Right cardiac atrium (tissue), 5 donors: ENCODE data around the gene CETP. TPM values are rescaled to one million over a fixed set of nuclear protein-coding genes. Genes with fewer than 3 reads are reported as not detected.

ENCODE experiments used
- ATAC-seq, 2 donors: fragments of 200-7000 bp; cut with Tn5 transposase; one replicate each; pipeline versions ENCODE4 v1.8.0 to v1.9.1; 2020; ENCODE audit warnings: moderate library complexity in 2 of 2, mild to moderate bottlenecking in 1 of 2
- DNase-seq, 3 donors: peaks; one replicate each; pipeline ENCODE4 v3.0.0-alpha.2; 2020
- H3K27ac ChIP-seq: one replicate; pipeline ENCODE4 v1.5.1; 2013; ENCODE audit warnings: mild to moderate bottlenecking, low read length, control low read depth, moderate library complexity
- H3K27me3 ChIP-seq: one replicate; pipeline ENCODE4 v1.6.1; 2013; ENCODE audit not compliant: control insufficient read depth, insufficient read depth
- H3K4me1 ChIP-seq: one replicate; pipeline ENCODE4 v1.6.1; 2013; ENCODE audit warnings: low read length; ENCODE audit not compliant: control insufficient read depth, insufficient read depth
- H3K4me3 ChIP-seq: one replicate; pipeline ENCODE4 v1.5.1; 2013; ENCODE audit warnings: low read length, control low read depth
- H3K9me3 ChIP-seq: one replicate; pipeline ENCODE4 v1.6.1; 2013; ENCODE audit warnings: low read length; ENCODE audit not compliant: control insufficient read depth
- WGBS: extraction: QIAGEN DNeasy Blood & Tissue Kit; methylation state at CpG from one replicate; pipeline ENCODE4 v1.1.7; 2013; 5-methylcytosine and 5-hydroxymethylcytosine counted together
- intact Hi-C, 4 donors: fragments of 100-400 bp; cut with DNase I; formaldehyde crosslinking; loops; one replicate each; pipeline versions ENCODE4 v1.11.0 to v1.14.0; 2022 to 2023
- long read RNA-seq, 4 donors: library from polyadenylated mRNA; unstranded; transcript quantifications; one replicate each; pipeline ENCODE4 v2.0.0, GENCODE V29; 2020 to 2021
- polyA plus RNA-seq: library from polyadenylated mRNA; stranded (reverse); fragments of 200-250 nt; gene quantifications from one replicate; pipeline ENCODE4 v1.2.3, GENCODE V29; 2013
- total RNA-seq, 4 donors: library from RNA; stranded (reverse); fragmentation: NEBNext Ultra II Directional; extraction: Animal tissue kit (Norgen Biotek cat#: 25700); gene quantifications; one replicate each; pipeline ENCODE4 v1.2.1, GENCODE V29; 2021
- donor health status: healthy with polysubstance abuse.
- donor health status: DM: no; HTN: yes; CAD: no.
- donor health status: DM: no; HTN: no; CAD: no.
- donor health status: DM: no; HTN: yes; CAD: no; lungs with severe emphysema.
- donor health status: DM: yes; HTN: yes; CAD: no.

Gene CETP, protein sequence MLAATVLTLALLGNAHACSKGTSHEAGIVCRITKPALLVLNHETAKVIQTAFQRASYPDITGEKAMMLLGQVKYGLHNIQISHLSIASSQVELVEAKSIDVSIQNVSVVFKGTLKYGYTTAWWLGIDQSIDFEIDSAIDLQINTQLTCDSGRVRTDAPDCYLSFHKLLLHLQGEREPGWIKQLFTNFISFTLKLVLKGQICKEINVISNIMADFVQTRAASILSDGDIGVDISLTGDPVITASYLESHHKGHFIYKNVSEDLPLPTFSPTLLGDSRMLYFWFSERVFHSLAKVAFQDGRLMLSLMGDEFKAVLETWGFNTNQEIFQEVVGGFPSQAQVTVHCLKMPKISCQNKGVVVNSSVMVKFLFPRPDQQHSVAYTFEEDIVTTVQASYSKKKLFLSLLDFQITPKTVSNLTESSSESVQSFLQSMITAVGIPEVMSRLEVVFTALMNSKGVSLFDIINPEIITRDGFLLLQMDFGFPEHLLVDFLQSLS
- total RNA-seq (under 1 TPM in 2 of 4 donors, not detected in 2; 0.46 to 0.59 TPM), polyA plus RNA-seq (0.34 TPM)
- long read RNA-seq, donor 1, result 0 reads
- long read RNA-seq, donor 2, result 0 reads
- long read RNA-seq, donor 3, result 0 reads
- long read RNA-seq, donor 4, result 0 reads

DNA sequence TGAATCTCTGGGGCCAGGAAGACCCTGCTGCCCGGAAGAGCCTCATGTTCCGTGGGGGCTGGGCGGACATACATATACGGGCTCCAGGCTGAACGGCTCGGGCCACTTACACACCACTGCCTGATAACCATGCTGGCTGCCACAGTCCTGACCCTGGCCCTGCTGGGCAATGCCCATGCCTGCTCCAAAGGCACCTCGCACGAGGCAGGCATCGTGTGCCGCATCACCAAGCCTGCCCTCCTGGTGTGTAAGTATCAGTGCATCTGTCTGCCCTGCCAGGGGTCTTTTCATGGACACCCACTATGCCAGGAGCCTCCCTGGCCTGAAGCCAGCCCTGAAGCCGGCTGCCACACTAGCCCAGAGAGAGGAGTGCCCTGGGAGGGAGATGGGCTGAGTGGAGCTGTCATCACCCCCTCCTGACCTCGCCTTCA, at the start of gene CETP:
TSS of gene CETP (plus strand) at position 100 of the 431 bp plus-strand sequence. CDS start at position 130, 30 bp downstream.
- intact Hi-C loops, result loop anchor here in 1 of 4 donors (10.0 kb wide), 1 partner anchor 83 kb away; no protein-coding TSS in a partner anchor
- ATAC-seq, result peak; percentile 23 to 40
- Histone ChIP-seq H3K27ac (peak within 1 kb of the TSS; percentile 35), H3K9me3 (no peaks in the 10 kb centered on the region), H3K4me1 (peaks cover 7% of the 10 kb centered on the region), H3K4me3 (no peak within 1 kb of the TSS), H3K27me3 (no peaks in the 10 kb centered on the region)
- 45% methylated on average over 12 of the region's 12 CpGs for WGBS
- DNase-seq, result no peak

- intact Hi-C loops, result no loop called here
- no peaks in the 10 kb centered on the region for H3K27me3 ChIP-seq
- H3K27ac ChIP-seq, result no peak overlapping the region
- H3K4me3 ChIP-seq, result no peak overlapping the region
- ATAC-seq, result no peak
- H3K4me1 ChIP-seq, result no peaks in the 10 kb centered on the region
- H3K9me3 ChIP-seq, result no peaks in the 10 kb centered on the region
- peak in 1 of 3 donors; percentile 61 for DNase-seq
- WGBS, result 72% methylated on average over 18 of the region's 18 CpGs
Measured at GRCh38 chr16:56912746-56913708, 48.7 kb upstream of the CETP start.

DNA sequence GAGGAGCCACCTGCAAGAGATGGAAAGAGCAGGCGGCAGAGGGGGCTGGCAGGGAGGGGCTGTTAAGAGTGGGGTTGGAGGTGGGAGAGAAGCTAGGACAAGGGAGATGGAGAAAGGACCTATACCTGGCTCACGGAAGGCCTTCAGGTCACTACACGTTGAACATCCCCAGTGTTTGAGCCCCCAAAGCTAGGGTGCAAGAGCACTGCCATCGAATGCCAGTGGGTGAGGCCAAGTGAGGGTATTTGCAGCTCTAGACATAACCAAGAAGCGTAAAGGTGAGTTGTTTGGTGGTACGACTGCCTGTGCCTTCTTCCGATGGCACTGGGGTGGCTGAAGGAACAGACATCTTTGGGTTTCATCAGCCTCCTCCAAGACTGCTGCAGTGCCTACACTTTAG, 46.9 kb upstream of the CETP start:
- DNase-seq, result peak in 1 of 3 donors; percentile 4
- Histone ChIP-seq H3K4me3 (no peak overlapping the region), H3K9me3 (no peaks in the 10 kb centered on the region), H3K27me3 (no peaks in the 10 kb centered on the region), H3K27ac (no peak overlapping the region), H3K4me1 (no peaks in the 10 kb centered on the region)
- no peak for ATAC-seq
- intact Hi-C loops, result no loop called here
- 97% methylated on average over 7 of the region's 7 CpGs for WGBS

DNA sequence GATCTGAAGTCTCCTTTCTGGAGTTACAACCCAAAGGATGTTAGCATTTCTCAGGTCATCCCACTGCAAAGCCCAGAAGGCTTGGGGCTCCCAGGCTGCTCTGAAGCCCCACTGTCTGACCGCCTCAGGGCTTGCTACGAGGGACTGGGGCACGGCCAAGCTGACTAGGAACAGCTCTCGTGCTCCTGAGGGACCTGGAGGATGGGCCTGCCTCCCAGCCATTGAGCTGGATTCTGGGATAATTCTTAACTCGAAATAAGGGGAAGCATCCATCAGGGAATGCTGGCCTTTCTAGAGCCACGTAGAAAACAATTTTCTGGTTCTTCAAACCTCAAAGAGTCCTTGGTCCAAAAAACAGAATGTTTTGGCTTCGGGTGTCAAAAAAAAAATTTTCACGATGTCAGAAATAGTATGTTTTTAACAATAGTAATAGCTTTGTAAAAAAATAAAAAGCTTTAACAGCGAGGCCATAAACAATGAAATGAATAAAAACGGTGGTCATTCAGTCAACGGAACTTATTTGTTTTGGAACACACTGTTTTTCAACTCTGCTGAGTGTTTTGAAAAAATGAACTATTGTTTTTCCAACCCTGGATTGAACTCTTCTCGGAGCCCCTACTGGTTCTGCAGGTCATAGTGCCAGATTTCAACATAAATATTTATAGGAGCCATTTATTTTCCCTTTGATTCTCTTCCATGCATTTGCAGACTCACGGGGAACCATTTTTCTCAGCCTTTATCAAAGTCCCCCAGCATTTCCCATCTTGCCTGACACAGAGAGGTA, 46.2 kb upstream of the CETP start:
- ATAC-seq (peak; percentile 33 to 54), DNase-seq (peak; percentile 45 to 83 (median 79))
- intact Hi-C loops, result no loop called here
- no peaks in the 10 kb centered on the region for H3K4me1 ChIP-seq
- WGBS, result 42% methylated on average over 13 of the region's 13 CpGs
- H3K27me3 ChIP-seq, result no peaks in the 10 kb centered on the region
- peak overlapping the region; percentile 8 for H3K27ac ChIP-seq
- H3K9me3 ChIP-seq, result no peaks in the 10 kb centered on the region
- H3K4me3 ChIP-seq, result no peak overlapping the region

GRCh38 chr16:56916571-56917403, 45.0 kb upstream of the CETP start:
- 65% methylated on average over 5 of the region's 5 CpGs for WGBS
- ATAC-seq (no peak), DNase-seq (peak in 1 of 3 donors; percentile 20)
- Histone ChIP-seq H3K27ac (no peak overlapping the region), H3K4me1 (no peaks in the 10 kb centered on the region), H3K4me3 (no peak overlapping the region), H3K9me3 (no peaks in the 10 kb centered on the region), H3K27me3 (no peaks in the 10 kb centered on the region)
- intact Hi-C loops, result no loop called here

GRCh38 chr16:56918467-56919012, 43.2 kb upstream of the CETP start:
- Histone ChIP-seq H3K27me3 (no peaks in the 10 kb centered on the region), H3K9me3 (no peaks in the 10 kb centered on the region), H3K4me3 (no peak overlapping the region), H3K27ac (no peak overlapping the region), H3K4me1 (no peaks in the 10 kb centered on the region)
- peak in 1 of 3 donors; percentile 17 for DNase-seq
- 91% methylated on average over 12 of the region's 12 CpGs for WGBS
- intact Hi-C loops, result no loop called here
- no peak for ATAC-seq

DNA sequence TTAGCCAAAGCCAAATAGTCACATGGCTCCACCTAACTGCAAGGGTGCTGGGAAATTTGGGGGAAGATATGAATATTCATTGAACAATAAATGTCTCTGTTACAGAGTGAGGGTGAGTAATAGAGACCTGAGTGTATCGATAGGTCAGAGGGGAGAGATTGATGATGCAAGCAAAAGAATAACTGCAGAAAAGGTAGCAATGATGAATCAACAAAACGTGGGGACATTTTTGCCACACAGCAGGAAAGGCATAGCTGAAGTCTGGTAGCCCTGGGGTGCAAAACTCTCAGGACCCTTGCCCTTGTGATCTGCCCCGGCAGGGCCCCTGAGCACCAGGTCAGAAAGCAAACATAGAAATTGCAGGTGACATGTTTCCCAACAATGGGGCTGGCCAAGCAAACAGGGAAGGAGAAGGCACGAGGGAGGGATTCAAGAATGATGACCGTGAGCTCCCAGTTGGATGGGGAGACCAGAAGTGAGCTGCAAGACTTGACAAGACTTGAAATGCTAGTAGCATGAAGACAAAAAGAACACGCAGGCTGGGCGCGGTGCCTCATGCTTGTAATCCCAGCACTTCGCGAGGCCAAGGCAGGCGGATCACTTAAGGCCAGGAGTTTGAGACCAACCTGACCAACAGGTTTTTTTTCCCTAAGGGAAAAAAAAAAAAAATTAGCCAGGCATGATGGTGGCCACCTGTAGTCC, 42.5 kb upstream of the CETP start:
- H3K27me3 ChIP-seq, result no peaks in the 10 kb centered on the region
- 89% methylated on average over 11 of the region's 11 CpGs for WGBS
- H3K4me3 ChIP-seq, result no peak overlapping the region
- intact Hi-C loops, result no loop called here
- ATAC-seq (no peak), DNase-seq (peak in 1 of 3 donors; percentile 43)
- no peaks in the 10 kb centered on the region for H3K4me1 ChIP-seq
- H3K27ac ChIP-seq, result no peak overlapping the region
- no peaks in the 10 kb centered on the region for H3K9me3 ChIP-seq

GRCh38 chr16:56921571-56921970, 40.2 kb upstream of the CETP start:
- Histone ChIP-seq H3K27me3 (no peaks in the 10 kb centered on the region), H3K27ac (no peak overlapping the region), H3K9me3 (no peaks in the 10 kb centered on the region), H3K4me3 (no peak overlapping the region), H3K4me1 (no peaks in the 10 kb centered on the region)
- intact Hi-C loops, result no loop called here
- WGBS, result 73% methylated on average over 4 of the region's 4 CpGs
- DNase-seq, result no peak
- ATAC-seq, result no peak

- Histone ChIP-seq H3K27me3 (no peaks in the 10 kb centered on the region), H3K27ac (no peak overlapping the region), H3K4me1 (no peaks in the 10 kb centered on the region), H3K9me3 (no peaks in the 10 kb centered on the region), H3K4me3 (no peak overlapping the region)
- intact Hi-C loops, result no loop called here
- ATAC-seq, result no peak
- no peak for DNase-seq
- WGBS, result 86% methylated on average over 9 of the region's 9 CpGs
Measured at GRCh38 chr16:56923481-56924091, 38.2 kb upstream of the CETP start.
